Upper lobe of right lung (tissue), 1 donor: ENCODE results near the gene SHOC2. TPM values are rescaled to one million over a fixed set of nuclear protein-coding genes. Genes with fewer than 3 reads are reported as not detected.

Experiments
- ATAC-seq: fragments of 200-7000 bp; cut with Tn5 transposase; one replicate; pipeline ENCODE4 v1.9.1; 2020; ENCODE audit warnings: mild to moderate bottlenecking, moderate library complexity
- DNase-seq: peaks from one replicate; pipeline ENCODE4 v3.0.0-alpha.2; 2020
- H3K27ac ChIP-seq: fragments of 200-600 bp; one replicate; pipeline ENCODE4 v1.8.0; 2022
- H3K27me3 ChIP-seq: fragments of 200-600 bp; one replicate; pipeline ENCODE4 v1.8.0; 2022; ENCODE audit warnings: mild to moderate bottlenecking
- H3K36me3 ChIP-seq: fragments of 200-600 bp; one replicate; pipeline ENCODE4 v1.8.0; 2022
- H3K4me1 ChIP-seq: fragments of 200-600 bp; one replicate; pipeline ENCODE4 v1.8.0; 2022
- H3K4me3 ChIP-seq: fragments of 200-600 bp; one replicate; pipeline ENCODE4 v1.8.0; 2022; ENCODE audit warnings: mild to moderate bottlenecking
- H3K9me3 ChIP-seq: fragments of 200-600 bp; one replicate; pipeline ENCODE4 v1.8.0; 2022
- CTCF ChIP-seq: fragments of 200-600 bp; IDR thresholded peaks from one replicate; pipeline ENCODE4 v1.8.0; 2022; ENCODE audit warnings: antibody characterized with exemption
- intact Hi-C: fragments of 100-400 bp; cut with DNase I; formaldehyde crosslinking; loops from one replicate; pipeline ENCODE4 v1.11.0; 2022
- total RNA-seq: library from RNA; stranded (reverse); fragmentation: NEBNext Ultra II Directional; extraction: Animal tissue kit (Norgen Biotek cat#: 25700); gene quantifications from one replicate; pipeline ENCODE4 v1.2.1, GENCODE V29; 2021
- donor health status: DM: no; HTN: yes; CAD: no; lungs with severe emphysema.

SHOC2 gene
- total RNA-seq, 1 donor from 2014 or later = 58.4 TPM

- Histone ChIP-seq H3K9me3 (no peaks in the 10 kb centered on the region), H3K4me1 (no peaks in the 10 kb centered on the region), H3K27me3 (no peaks in the 10 kb centered on the region), H3K4me3 (no peak overlapping the region), H3K27ac (no peak overlapping the region), H3K36me3 (no peaks in the 10 kb centered on the region)
- TF ChIP-seq CTCF = no peak
- DNase-seq = no peak
- ATAC-seq = no peak
- intact Hi-C loops = no loop called here
Observed at GRCh38 chr10:110989016-110989415, 69.6 kb downstream of the SHOC2 start.

GRCh38 chr10:110992006-110992800, 72.8 kb downstream of the SHOC2 start:
- no peak for ATAC-seq
- Histone ChIP-seq H3K4me3 (no peak overlapping the region), H3K9me3 (no peaks in the 10 kb centered on the region), H3K4me1 (no peaks in the 10 kb centered on the region), H3K27me3 (no peaks in the 10 kb centered on the region), H3K27ac (no peak overlapping the region), H3K36me3 (no peaks in the 10 kb centered on the region)
- DNase-seq = no peak
- intact Hi-C loops = no loop called here
- no peak for TF ChIP-seq CTCF

- Histone ChIP-seq H3K9me3 (no peaks in the 10 kb centered on the region), H3K4me1 (no peaks in the 10 kb centered on the region), H3K27ac (no peak overlapping the region), H3K36me3 (no peaks in the 10 kb centered on the region), H3K4me3 (no peak overlapping the region), H3K27me3 (no peaks in the 10 kb centered on the region)
- DNase-seq (no peak), ATAC-seq (no peak)
- intact Hi-C loops = no loop called here
- no peak for TF ChIP-seq CTCF
Observed at GRCh38 chr10:110993024-110993693, 73.8 kb downstream of the SHOC2 start.

GRCh38 chr10:110994406-110995086, 75.1 kb downstream of the SHOC2 start:
- no peak for TF ChIP-seq CTCF
- Histone ChIP-seq H3K27me3 (no peaks in the 10 kb centered on the region), H3K4me3 (no peak overlapping the region), H3K36me3 (no peaks in the 10 kb centered on the region), H3K4me1 (no peaks in the 10 kb centered on the region), H3K27ac (no peak overlapping the region), H3K9me3 (no peaks in the 10 kb centered on the region)
- no peak for DNase-seq
- intact Hi-C loops = no loop called here
- ATAC-seq = no peak

GRCh38 chr10:110995301-110995700, 75.9 kb downstream of the SHOC2 start:
- no peak for ATAC-seq
- no peaks in the 10 kb centered on the region for H3K36me3 ChIP-seq
- DNase-seq = no peak
- TF ChIP-seq CTCF = no peak
- H3K9me3 ChIP-seq = no peaks in the 10 kb centered on the region
- intact Hi-C loops = no loop called here
- no peak overlapping the region for H3K4me3 ChIP-seq
- H3K4me1 ChIP-seq = no peaks in the 10 kb centered on the region
- H3K27ac ChIP-seq = no peak overlapping the region
- no peaks in the 10 kb centered on the region for H3K27me3 ChIP-seq
